ENCODE data around the gene LY6G6C. TPM values are rescaled to one million over a fixed set of nuclear protein-coding genes. Genes with fewer than 3 reads are reported as not detected.
A peak's percentile ranks its signal among the peaks of the same experiment; 100 is the strongest.

The LY6G6C gene
- total and polyA plus RNA-seq, 7 donors, result 0.07 to 1.2 (median 1.2) TPM; not detected in 4

DNA sequence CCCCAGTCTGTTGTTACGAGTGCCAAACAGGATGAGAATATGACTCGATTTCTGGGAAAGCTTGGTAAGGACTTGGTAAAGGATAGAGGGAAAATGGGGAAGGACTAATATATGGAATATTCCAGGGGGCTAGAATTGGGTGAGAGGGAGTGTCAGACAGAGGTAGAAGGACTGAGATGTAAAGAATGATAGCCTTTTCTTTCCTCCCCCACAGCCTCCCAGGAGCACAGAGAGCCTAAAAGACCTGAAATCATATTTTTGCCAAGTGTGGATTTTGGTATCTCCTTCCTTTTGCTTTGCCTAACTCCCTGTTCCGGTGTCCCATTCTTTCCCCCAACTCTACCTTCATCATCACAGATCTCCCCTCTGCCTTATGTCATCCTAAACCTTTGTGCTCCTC, 21.3 kb upstream of the LY6G6C start:
- TF ChIP-seq, protein P1, sequence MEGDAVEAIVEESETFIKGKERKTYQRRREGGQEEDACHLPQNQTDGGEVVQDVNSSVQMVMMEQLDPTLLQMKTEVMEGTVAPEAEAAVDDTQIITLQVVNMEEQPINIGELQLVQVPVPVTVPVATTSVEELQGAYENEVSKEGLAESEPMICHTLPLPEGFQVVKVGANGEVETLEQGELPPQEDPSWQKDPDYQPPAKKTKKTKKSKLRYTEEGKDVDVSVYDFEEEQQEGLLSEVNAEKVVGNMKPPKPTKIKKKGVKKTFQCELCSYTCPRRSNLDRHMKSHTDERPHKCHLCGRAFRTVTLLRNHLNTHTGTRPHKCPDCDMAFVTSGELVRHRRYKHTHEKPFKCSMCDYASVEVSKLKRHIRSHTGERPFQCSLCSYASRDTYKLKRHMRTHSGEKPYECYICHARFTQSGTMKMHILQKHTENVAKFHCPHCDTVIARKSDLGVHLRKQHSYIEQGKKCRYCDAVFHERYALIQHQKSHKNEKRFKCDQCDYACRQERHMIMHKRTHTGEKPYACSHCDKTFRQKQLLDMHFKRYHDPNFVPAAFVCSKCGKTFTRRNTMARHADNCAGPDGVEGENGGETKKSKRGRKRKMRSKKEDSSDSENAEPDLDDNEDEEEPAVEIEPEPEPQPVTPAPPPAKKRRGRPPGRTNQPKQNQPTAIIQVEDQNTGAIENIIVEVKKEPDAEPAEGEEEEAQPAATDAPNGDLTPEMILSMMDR (IDR thresholded peaks at IDR 0.05), result no peak
- no peak for TF ChIP-seq POLR2AphosphoS5 (IDR thresholded peaks at IDR 0.05)
- no peak for TF ChIP-seq EP300 (IDR thresholded peaks at IDR 0.05)
- TF ChIP-seq POLR2A (IDR thresholded peaks at IDR 0.05), result no peak
- no peak overlapping the region for H3K27ac ChIP-seq
- no peaks in the 10 kb centered on the region for H3K36me3 ChIP-seq
- no peak overlapping the region for H3K4me3 ChIP-seq
- 92 to 96% methylated on average over 3 of the region's 3 CpGs for WGBS, 2 donors
- H3K27me3 ChIP-seq, result no peaks in the 10 kb centered on the region
- DNase-seq, result no peak
- H3K4me1 ChIP-seq, result peaks cover 0 to 33% (median 21%) of the 10 kb centered on the region in 4 donors
- no peaks in the 10 kb centered on the region for H3K9me3 ChIP-seq
- intact Hi-C loops (cut with DNase I), result no loop called here

- TF ChIP-seq POLR2A (IDR thresholded peaks at IDR 0.05), result no peak
- TF ChIP-seq, protein P1 (IDR thresholded peaks at IDR 0.05), result no peak
- no peak overlapping the region for H3K4me3 ChIP-seq
- 83 to 90% methylated on average over 2 of the region's 2 CpGs for WGBS, 2 donors
- peaks cover 0 to 26% (median 18%) of the 10 kb centered on the region in 4 donors for H3K4me1 ChIP-seq
- no peak overlapping the region for H3K27ac ChIP-seq
- no peak for DNase-seq
- intact Hi-C loops (cut with DNase I), result loop anchor here (2.0 kb wide), 1 partner anchor 53 kb away; the partner anchor contains the start of gene VARS1
- no peaks in the 10 kb centered on the region for H3K36me3 ChIP-seq
- H3K27me3 ChIP-seq, result no peaks in the 10 kb centered on the region
- no peaks in the 10 kb centered on the region for H3K9me3 ChIP-seq
Measured at GRCh38 chr6:31741815-31742214, 20.3 kb upstream of the LY6G6C start.

GRCh38 chr6:31740397-31741223, 19.1 kb upstream of the LY6G6C start:
- 3 to 8% methylated on average over 29 of the region's 29 CpGs for WGBS, 2 donors
- peak overlapping the region; percentile 59 to 78 (median 75) for H3K27ac ChIP-seq

GRCh38 chr6:31739639-31740396, 18.3 kb upstream of the LY6G6C start, which contains the start of gene MSH5:
TSS of gene MSH5 (plus strand) at chr6:31740005. CDS start at chr6:31740467, 462 bp downstream.
- peak in 1 of 2 donors; percentile 72 for TF ChIP-seq POLR2A (IDR thresholded peaks at IDR 0.05)
- peak; percentile 78 to 87 (median 85) for TF ChIP-seq POLR2AphosphoS5 (IDR thresholded peaks at IDR 0.05)
- TF ChIP-seq, protein P1 (IDR thresholded peaks at IDR 0.05), result no peak
- TF ChIP-seq EP300 (IDR thresholded peaks at IDR 0.05), result no peak
- no peaks in the 10 kb centered on the region for H3K9me3 ChIP-seq
- H3K4me3 ChIP-seq, result peak within 1 kb of the TSS; percentile 37 to 83 (median 73)
- H3K27ac ChIP-seq, result peak within 1 kb of the TSS; percentile 74 to 95 (median 77)
- intact Hi-C loops (cut with DNase I), result loop anchor here (2.0 kb wide), 1 partner anchor 55 kb away; the partner anchor contains the start of gene VARS1
- peaks cover 0 to 31% (median 24%) of the 10 kb centered on the region in 4 donors for H3K4me1 ChIP-seq
- DNase-seq, result peak; percentile 100
- H3K36me3 ChIP-seq, result no peaks in the 10 kb centered on the region
- 0% methylated on average over 58 of the region's 58 CpGs for WGBS, 2 donors
- no peaks in the 10 kb centered on the region for H3K27me3 ChIP-seq

More at GRCh38 chr6:31740397-31741223, 19.1 kb upstream of the LY6G6C start:
- Histone ChIP-seq H3K4me1 (peaks cover 0 to 26% (median 21%) of the 10 kb centered on the region in 4 donors), H3K9me3 (no peaks in the 10 kb centered on the region), H3K27me3 (no peaks in the 10 kb centered on the region), H3K36me3 (no peaks in the 10 kb centered on the region), H3K4me3 (peak overlapping the region; percentile 37 to 83 (median 73))
- intact Hi-C loops (cut with DNase I), result loop anchor here (2.0 kb wide), 1 partner anchor 54 kb away; the partner anchor contains the start of gene VARS1
- no peak for DNase-seq
- no peak for TF ChIP-seq EP300 (IDR thresholded peaks at IDR 0.05)
- TF ChIP-seq POLR2AphosphoS5 (IDR thresholded peaks at IDR 0.05), result no peak
- TF ChIP-seq, protein P1 (IDR thresholded peaks at IDR 0.05), result no peak

Measured in sigmoid colon (tissue), 7 donors.